ENCODE data around the gene ENPP3. TPM values are rescaled to one million over a fixed set of nuclear protein-coding genes. Genes with fewer than 3 reads are reported as not detected.

The ENPP3 gene
- total RNA-seq, 1 experiment from 2014 or later, result 0.15 TPM

GRCh38 chr6:131663578-131664165 is 26.6 kb downstream of the ENPP3 start:
- no peak for DNase-seq
- TF ChIP-seq, protein P1, sequence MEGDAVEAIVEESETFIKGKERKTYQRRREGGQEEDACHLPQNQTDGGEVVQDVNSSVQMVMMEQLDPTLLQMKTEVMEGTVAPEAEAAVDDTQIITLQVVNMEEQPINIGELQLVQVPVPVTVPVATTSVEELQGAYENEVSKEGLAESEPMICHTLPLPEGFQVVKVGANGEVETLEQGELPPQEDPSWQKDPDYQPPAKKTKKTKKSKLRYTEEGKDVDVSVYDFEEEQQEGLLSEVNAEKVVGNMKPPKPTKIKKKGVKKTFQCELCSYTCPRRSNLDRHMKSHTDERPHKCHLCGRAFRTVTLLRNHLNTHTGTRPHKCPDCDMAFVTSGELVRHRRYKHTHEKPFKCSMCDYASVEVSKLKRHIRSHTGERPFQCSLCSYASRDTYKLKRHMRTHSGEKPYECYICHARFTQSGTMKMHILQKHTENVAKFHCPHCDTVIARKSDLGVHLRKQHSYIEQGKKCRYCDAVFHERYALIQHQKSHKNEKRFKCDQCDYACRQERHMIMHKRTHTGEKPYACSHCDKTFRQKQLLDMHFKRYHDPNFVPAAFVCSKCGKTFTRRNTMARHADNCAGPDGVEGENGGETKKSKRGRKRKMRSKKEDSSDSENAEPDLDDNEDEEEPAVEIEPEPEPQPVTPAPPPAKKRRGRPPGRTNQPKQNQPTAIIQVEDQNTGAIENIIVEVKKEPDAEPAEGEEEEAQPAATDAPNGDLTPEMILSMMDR (conservative IDR thresholded peaks at IDR 0.05), result no peak
- no peak overlapping the region for H2BK120ac ChIP-seq (ENCODE audit: low read depth, low read length, poor library complexity, severe bottlenecking)
- WGBS (ENCODE audit: extremely low coverage, insufficient read length, low lambda C conversion rate), result no CpG with 5 or more reads among the region's 2 CpGs
- no peak overlapping the region for H2BK20ac ChIP-seq (ENCODE audit: low read depth, low read length, poor library complexity, severe bottlenecking)
- H3K56ac ChIP-seq (ENCODE audit: insufficient read length, low read depth, low read length), result no peak overlapping the region
- H3K27ac ChIP-seq (ENCODE audit: insufficient read length, low read depth, low read length), result no peak overlapping the region
- H3K23ac ChIP-seq (ENCODE audit: insufficient read length, low read depth, low read length), result no peak overlapping the region
- H3K27me3 ChIP-seq (ENCODE audit: insufficient read depth, low read length), result no peaks in the 10 kb centered on the region
- H3K79me1 ChIP-seq (ENCODE audit: insufficient read depth, low read depth, low read length, poor library complexity, severe bottlenecking), result no peaks in the 10 kb centered on the region
- H2AK5ac ChIP-seq (ENCODE audit: insufficient read length, low read length), result no peak overlapping the region
- no peak overlapping the region for H2BK12ac ChIP-seq (ENCODE audit: insufficient read length, low read depth, low read length)
- no peaks in the 10 kb centered on the region; the same call in 1 of the 2 replicates for H3K4me1 ChIP-seq (ENCODE audit: insufficient read depth, low read length)
- no peak overlapping the region for H3K27ac Mint-ChIP-seq
- H3K9me3 ChIP-seq (ENCODE audit: control insufficient read depth, low read depth, low read length), result no peaks in the 10 kb centered on the region
- H3K9ac ChIP-seq (ENCODE audit: extremely low read depth, insufficient read length, low read length), result no peak overlapping the region
- no peak overlapping the region for H4K5ac ChIP-seq (ENCODE audit: insufficient read length, low read depth, low read length)
- H3K14ac ChIP-seq (ENCODE audit: insufficient read depth, low read length), result no peak overlapping the region
- no peaks in the 10 kb centered on the region for H3K79me2 ChIP-seq (ENCODE audit: insufficient read depth, low read length)
- H4K20me1 ChIP-seq (ENCODE audit: control insufficient read depth, insufficient read depth, insufficient read length), result no peaks in the 10 kb centered on the region
- peaks cover 8% of the 10 kb centered on the region for H3K27me3 Mint-ChIP-seq (ENCODE audit: low read depth)
- H3K4ac ChIP-seq (ENCODE audit: low read depth, low read length), result no peak overlapping the region
- no peak overlapping the region for H4K8ac ChIP-seq (replicated peaks; ENCODE audit: insufficient read length, low read depth, low read length)
- no peaks in the 10 kb centered on the region for H3K9me3 Mint-ChIP-seq
- H2AFZ ChIP-seq (ENCODE audit: low read length), result no peak overlapping the region
- H3K23me2 ChIP-seq (ENCODE audit: insufficient read length, low read depth, low read length, poor library complexity, severe bottlenecking), result no peaks in the 10 kb centered on the region
- H3T11ph ChIP-seq (ENCODE audit: low read length), result no peak overlapping the region
- H3K36me3 Mint-ChIP-seq (ENCODE audit: insufficient read depth in 1 of 3, low read depth in 3 of 3), result no peaks in the 10 kb centered on the region
- H2BK5ac ChIP-seq (ENCODE audit: insufficient read length, low read length), result no peak overlapping the region
- no peak overlapping the region for H3K4me3 Mint-ChIP-seq
- no peak overlapping the region for H3K4me2 ChIP-seq (ENCODE audit: insufficient read depth, insufficient read length, low read length)
- H2BK15ac ChIP-seq (ENCODE audit: low read depth, low read length), result no peak overlapping the region
- no peak overlapping the region for H4K91ac ChIP-seq (ENCODE audit: insufficient read length, low read depth, low read length)
- no peak overlapping the region for H3K18ac ChIP-seq (ENCODE audit: insufficient read length, low read depth, low read length)
- no peaks in the 10 kb centered on the region; a peak in 1 of 4 replicates for H3K4me1 Mint-ChIP-seq

Measured in H9 (cell line).